Osteocyte (in vitro differentiated cells): ENCODE results near the gene RPS3. TPM values are rescaled to one million over a fixed set of nuclear protein-coding genes. Genes with fewer than 3 reads are reported as not detected.
A peak's percentile ranks its signal among the peaks of the same experiment; 100 is the strongest.

ENCODE experiments used
- DNase-seq: peaks from one replicate; pipeline ENCODE4 v3.0.0; 2021; ENCODE audit warnings: mixed read lengths; ENCODE audit not compliant: unreplicated experiment; ENCODE audit errors: extremely low spot score
- H3K27ac Mint-ChIP-seq: one replicate; pipeline ENCODE4 v1.8.0; 2021; ENCODE audit warnings: mild to moderate bottlenecking, mixed read lengths; ENCODE audit not compliant: unreplicated experiment
- H3K27me3 Mint-ChIP-seq: one replicate; pipeline ENCODE4 v1.8.0; 2021; ENCODE audit warnings: mixed read lengths; ENCODE audit not compliant: unreplicated experiment
- H3K36me3 Mint-ChIP-seq: one replicate; pipeline ENCODE4 v1.8.0; 2021; ENCODE audit warnings: mixed read lengths; ENCODE audit not compliant: unreplicated experiment
- H3K4me1 Mint-ChIP-seq: one replicate; pipeline ENCODE4 v1.8.0; 2021; ENCODE audit warnings: mixed read lengths; ENCODE audit not compliant: unreplicated experiment
- H3K4me3 Mint-ChIP-seq: one replicate; pipeline ENCODE4 v1.8.0; 2021; ENCODE audit warnings: mild to moderate bottlenecking, moderate library complexity, mixed read lengths; ENCODE audit not compliant: unreplicated experiment
- H3K9me3 Mint-ChIP-seq: one replicate; pipeline ENCODE4 v1.8.0; 2021; ENCODE audit warnings: mixed read lengths; ENCODE audit not compliant: unreplicated experiment
- CTCF ChIP-seq: fragments of 200-600 bp; sonication (generic); IDR thresholded peaks from 2 replicates; pipeline ENCODE4 v1.5.0; 2021; ENCODE audit warnings: antibody characterized with exemption, mild to moderate bottlenecking, moderate library complexity
- long read RNA-seq: library from polyadenylated mRNA; unstranded; transcript quantifications from one replicate; pipeline ENCODE4 v2.0.0, GENCODE V29; 2021
- total RNA-seq: library from RNA; stranded (reverse); gene quantifications from 2 replicates; pipeline ENCODE4 v1.2.1, GENCODE V29; 2021

Gene RPS3
- total RNA-seq, result 2,093 and 2,150 TPM in 2 replicates
- long read RNA-seq, transcript RPS3-209 (7 exons, 1,306 nt), result minor isoform, 21 of 1,964 reads
- long read RNA-seq, transcript RPS3-217 (7 exons, 2,097 nt), result major isoform, 1,911 of 1,964 reads
- long read RNA-seq, partial matches to known transcripts, result 15 of 1,964 reads
- long read RNA-seq, other reads (novel, unspliced or antisense), result 10 of 1,964 reads

- Mint-ChIP-seq H3K9me3 (no peaks in the 10 kb centered on the region), H3K27me3 (peaks cover 9% of the 10 kb centered on the region), H3K4me1 (peaks cover 31% of the 10 kb centered on the region), H3K36me3 (peaks cover 37% of the 10 kb centered on the region), H3K27ac (peak within 1 kb of the TSS; percentile 98), H3K4me3 (peak within 1 kb of the TSS; percentile 99)
- TF ChIP-seq CTCF, result peak; percentile 35
- DNase-seq, result peak; percentile 96
Observed at GRCh38 chr11:75399344-75400145, at the start of gene RPS3. Gene RPS3 (plus strand): TSS chr11:75399518. CDS start chr11:75399548, 30 bp downstream.

GRCh38 chr11:75349521-75350116 is 49.7 kb upstream of the RPS3 start:
- H3K27ac Mint-ChIP-seq, result peak overlapping the region; percentile 85
- H3K27me3 Mint-ChIP-seq, result no peaks in the 10 kb centered on the region
- peaks cover 59% of the 10 kb centered on the region for H3K4me1 Mint-ChIP-seq
- H3K36me3 Mint-ChIP-seq, result no peaks in the 10 kb centered on the region
- H3K9me3 Mint-ChIP-seq, result no peaks in the 10 kb centered on the region
- DNase-seq, result no peak
- H3K4me3 Mint-ChIP-seq, result peak overlapping the region; percentile 64
- no peak for TF ChIP-seq CTCF

GRCh38 chr11:75350122-75350742 is 49.1 kb upstream of the RPS3 start:
- no peak for DNase-seq
- Mint-ChIP-seq H3K4me3 (peak overlapping the region; percentile 71), H3K27me3 (no peaks in the 10 kb centered on the region), H3K27ac (peak overlapping the region; percentile 85), H3K36me3 (no peaks in the 10 kb centered on the region), H3K4me1 (peaks cover 59% of the 10 kb centered on the region), H3K9me3 (no peaks in the 10 kb centered on the region)
- TF ChIP-seq CTCF, result no peak

- Mint-ChIP-seq H3K9me3 (no peaks in the 10 kb centered on the region), H3K4me3 (peak overlapping the region; percentile 71), H3K27ac (peak overlapping the region; percentile 85), H3K36me3 (no peaks in the 10 kb centered on the region), H3K4me1 (peaks cover 58% of the 10 kb centered on the region), H3K27me3 (no peaks in the 10 kb centered on the region)
- DNase-seq, result no peak
- TF ChIP-seq CTCF, result no peak
Observed at GRCh38 chr11:75350743-75351540, 48.4 kb upstream of the RPS3 start.
